ENCODE results near the gene ARL1.
A peak's percentile ranks its signal among the peaks of the same experiment; 100 is the strongest.

The ARL1 gene

DNA sequence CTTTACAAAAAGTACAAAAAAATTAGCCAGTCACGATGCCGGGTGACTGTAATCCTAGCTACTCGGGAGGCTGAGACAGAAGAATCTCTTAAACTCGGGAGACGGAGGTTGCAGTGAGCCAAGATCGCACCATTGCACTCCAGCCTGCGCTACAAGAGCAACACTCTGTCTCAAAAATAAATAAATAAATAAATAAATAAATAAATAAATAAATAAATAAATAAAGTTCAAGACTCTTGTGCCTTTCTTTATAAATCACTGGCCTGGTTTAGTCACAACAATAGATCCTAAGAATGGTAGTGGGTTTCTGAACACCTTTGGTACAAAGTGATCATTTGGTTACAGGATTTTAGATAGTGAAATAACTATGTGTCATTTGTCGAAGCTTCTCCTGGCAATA is 46.1 kb downstream of the ARL1 start (continued):
- no peak for TF ChIP-seq ZNF704 (tag by site-specific recombination; IDR thresholded peaks at IDR 0.05)
- no peak for TF ChIP-seq ZBTB48 (tag by site-specific recombination; IDR thresholded peaks at IDR 0.05)
- TF ChIP-seq ZNF670 (tag by site-specific recombination; IDR thresholded peaks at IDR 0.05; ENCODE audit: low read depth) = no peak
- no peak for TF ChIP-seq PRDM10 (tag by site-specific recombination; IDR thresholded peaks at IDR 0.05)
- TF ChIP-seq ZNF510 (tag by site-specific recombination; IDR thresholded peaks at IDR 0.05; ENCODE audit: insufficient replicate concordance) = peak; percentile 64
- TF ChIP-seq ZNF664 (tag by site-specific recombination; IDR thresholded peaks at IDR 0.05) = peak; percentile 48; the same call in 1 of the 2 replicates
- no peak for TF ChIP-seq ZNF214 (tag by site-specific recombination; IDR thresholded peaks at IDR 0.05; ENCODE audit: borderline replicate concordance)
- no peak for TF ChIP-seq ZNF311 (tag by site-specific recombination; IDR thresholded peaks at IDR 0.05; ENCODE audit: borderline replicate concordance)
- no peak for TF ChIP-seq ZNF561 (tag by site-specific recombination; IDR thresholded peaks at IDR 0.05; ENCODE audit: borderline replicate concordance)
- no peak for TF ChIP-seq HOXC10 (CRISPR knock-in tag; IDR thresholded peaks at IDR 0.05)
- no peak for TF ChIP-seq ZBTB1 (tag by site-specific recombination; IDR thresholded peaks at IDR 0.05)
- TF ChIP-seq ZNF621 (tag by site-specific recombination; IDR thresholded peaks at IDR 0.05) = no peak
- TF ChIP-seq, protein P1, sequence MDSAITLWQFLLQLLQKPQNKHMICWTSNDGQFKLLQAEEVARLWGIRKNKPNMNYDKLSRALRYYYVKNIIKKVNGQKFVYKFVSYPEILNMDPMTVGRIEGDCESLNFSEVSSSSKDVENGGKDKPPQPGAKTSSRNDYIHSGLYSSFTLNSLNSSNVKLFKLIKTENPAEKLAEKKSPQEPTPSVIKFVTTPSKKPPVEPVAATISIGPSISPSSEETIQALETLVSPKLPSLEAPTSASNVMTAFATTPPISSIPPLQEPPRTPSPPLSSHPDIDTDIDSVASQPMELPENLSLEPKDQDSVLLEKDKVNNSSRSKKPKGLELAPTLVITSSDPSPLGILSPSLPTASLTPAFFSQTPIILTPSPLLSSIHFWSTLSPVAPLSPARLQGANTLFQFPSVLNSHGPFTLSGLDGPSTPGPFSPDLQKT (IDR thresholded peaks at IDR 0.05; ENCODE audit: borderline replicate concordance, low read depth, low read length) = no peak
- TF ChIP-seq AEBP2 (tag by site-specific recombination; IDR thresholded peaks at IDR 0.05; ENCODE audit: borderline replicate concordance) = 0 out of 2 replicates have a peak, but pooled peaks have one; percentile 47
- no peak for TF ChIP-seq ZNF785 (tag by site-specific recombination; IDR thresholded peaks at IDR 0.05)
- no peak for TF ChIP-seq ZNF692 (tag by site-specific recombination; IDR thresholded peaks at IDR 0.05)
- peak; percentile 92 for TF ChIP-seq ZNF394 (tag by site-specific recombination; IDR thresholded peaks at IDR 0.05; ENCODE audit: borderline replicate concordance)
- TF ChIP-seq ZFP69B (tag by site-specific recombination; IDR thresholded peaks at IDR 0.05) = no peak
- no peak for TF ChIP-seq ZNF660 (tag by site-specific recombination; IDR thresholded peaks at IDR 0.05)
- no peak for TF ChIP-seq SCRT1 (tag by site-specific recombination; IDR thresholded peaks at IDR 0.05; ENCODE audit: borderline replicate concordance)
- peak; percentile 62 for TF ChIP-seq ZBTB8A (tag by site-specific recombination; IDR thresholded peaks at IDR 0.05)
- no peak for TF ChIP-seq ZNF24 (tag by site-specific recombination; IDR thresholded peaks at IDR 0.05)
- peak; percentile 57 for TF ChIP-seq ZNF433 (tag by site-specific recombination; IDR thresholded peaks at IDR 0.05; ENCODE audit: low read depth)
- TF ChIP-seq ZNF132 (tag by site-specific recombination; IDR thresholded peaks at IDR 0.05; ENCODE audit: borderline replicate concordance) = no peak
- 0 out of 2 replicates have a peak, but pooled peaks have one; percentile 13 for TF ChIP-seq ZNF202 (tag by site-specific recombination; IDR thresholded peaks at IDR 0.05; ENCODE audit: borderline replicate concordance)
- peak; percentile 84 for TF ChIP-seq ZNF426 (tag by site-specific recombination; IDR thresholded peaks at IDR 0.05)
- TF ChIP-seq ZNF292 (tag by site-specific recombination; IDR thresholded peaks at IDR 0.05; ENCODE audit: borderline replicate concordance, low read depth) = 0 out of 2 replicates have a peak, but pooled peaks have one; percentile 37
- TF ChIP-seq ZSCAN4 (tag by site-specific recombination; IDR thresholded peaks at IDR 0.05) = no peak
- TF ChIP-seq GLI2 (tag by site-specific recombination; IDR thresholded peaks at IDR 0.05; ENCODE audit: borderline replicate concordance, low read depth) = peak; percentile 42; the same call in 1 of the 2 replicates
